ENCODE measurements around the gene KSR2.

Gene KSR2

GRCh38 chr12:117836476-117836875 lies 132.3 kb downstream of the KSR2 start:
- no peak overlapping the region for H3K4me3 Mint-ChIP-seq
- H3K27ac Mint-ChIP-seq, result no peak overlapping the region
- peaks cover 8% of the 10 kb centered on the region for H3K4me1 Mint-ChIP-seq
- H3K9me3 Mint-ChIP-seq, result no peaks in the 10 kb centered on the region
- H3K27me3 Mint-ChIP-seq, result peaks cover 13% of the 10 kb centered on the region
- no peaks in the 10 kb centered on the region for H3K36me3 Mint-ChIP-seq

- H3K36me3 Mint-ChIP-seq, result no peaks in the 10 kb centered on the region
- no peaks in the 10 kb centered on the region for H3K9me3 Mint-ChIP-seq
- peaks cover 13% of the 10 kb centered on the region for H3K27me3 Mint-ChIP-seq
- peaks cover 8% of the 10 kb centered on the region for H3K4me1 Mint-ChIP-seq
- H3K27ac Mint-ChIP-seq, result no peak overlapping the region
- H3K4me3 Mint-ChIP-seq, result no peak overlapping the region
Observed at GRCh38 chr12:117835156-117835555, 133.6 kb downstream of the KSR2 start.

GRCh38 chr12:117832459-117833457 lies 136.0 kb downstream of the KSR2 start:
- Mint-ChIP-seq H3K4me1 (peaks cover 8% of the 10 kb centered on the region), H3K9me3 (peaks cover 6% of the 10 kb centered on the region), H3K4me3 (no peak overlapping the region), H3K27ac (no peak overlapping the region), H3K36me3 (no peaks in the 10 kb centered on the region), H3K27me3 (peaks cover 9% of the 10 kb centered on the region)

GRCh38 chr12:117830471-117830870 lies 138.3 kb downstream of the KSR2 start:
- Mint-ChIP-seq H3K36me3 (no peaks in the 10 kb centered on the region), H3K27me3 (peaks cover 4% of the 10 kb centered on the region), H3K27ac (no peak overlapping the region), H3K9me3 (peaks cover 6% of the 10 kb centered on the region), H3K4me3 (no peak overlapping the region), H3K4me1 (no peaks in the 10 kb centered on the region)

- Mint-ChIP-seq H3K9me3 (peaks cover 6% of the 10 kb centered on the region), H3K27me3 (peaks cover 1% of the 10 kb centered on the region), H3K36me3 (no peaks in the 10 kb centered on the region), H3K4me1 (no peaks in the 10 kb centered on the region), H3K27ac (no peak overlapping the region), H3K4me3 (no peak overlapping the region)
Observed at GRCh38 chr12:117829108-117829507, 139.7 kb downstream of the KSR2 start.

GRCh38 chr12:117827660-117828059 lies 141.1 kb downstream of the KSR2 start:
- H3K36me3 Mint-ChIP-seq, result no peaks in the 10 kb centered on the region
- no peaks in the 10 kb centered on the region for H3K4me1 Mint-ChIP-seq
- peaks cover 6% of the 10 kb centered on the region for H3K9me3 Mint-ChIP-seq
- H3K27ac Mint-ChIP-seq, result no peak overlapping the region
- no peak overlapping the region for H3K4me3 Mint-ChIP-seq
- peaks cover 1% of the 10 kb centered on the region for H3K27me3 Mint-ChIP-seq

GRCh38 chr12:117825827-117826226 lies 143.0 kb downstream of the KSR2 start:
- H3K9me3 Mint-ChIP-seq, result peaks cover 6% of the 10 kb centered on the region
- peaks cover 7% of the 10 kb centered on the region for H3K27me3 Mint-ChIP-seq
- no peak overlapping the region for H3K27ac Mint-ChIP-seq
- H3K4me1 Mint-ChIP-seq, result no peaks in the 10 kb centered on the region
- H3K36me3 Mint-ChIP-seq, result no peaks in the 10 kb centered on the region
- no peak overlapping the region for H3K4me3 Mint-ChIP-seq

GRCh38 chr12:117821480-117822175 lies 147.2 kb downstream of the KSR2 start:
- Mint-ChIP-seq H3K27ac (no peak overlapping the region), H3K36me3 (no peaks in the 10 kb centered on the region), H3K9me3 (no peaks in the 10 kb centered on the region), H3K27me3 (peaks cover 11% of the 10 kb centered on the region), H3K4me3 (no peak overlapping the region), H3K4me1 (no peaks in the 10 kb centered on the region)

GRCh38 chr12:117820216-117820907 lies 148.4 kb downstream of the KSR2 start:
- Mint-ChIP-seq H3K27me3 (peaks cover 11% of the 10 kb centered on the region), H3K36me3 (no peaks in the 10 kb centered on the region), H3K9me3 (no peaks in the 10 kb centered on the region)

GRCh38 chr12:117819160-117819559 lies 149.6 kb downstream of the KSR2 start:
- no peak overlapping the region for H3K4me3 Mint-ChIP-seq
- no peak overlapping the region for H3K27ac Mint-ChIP-seq
- peaks cover 11% of the 10 kb centered on the region for H3K27me3 Mint-ChIP-seq

More at GRCh38 chr12:117820216-117820907, 148.4 kb downstream of the KSR2 start:
- Mint-ChIP-seq H3K4me1 (no peaks in the 10 kb centered on the region), H3K27ac (no peak overlapping the region), H3K4me3 (no peak overlapping the region)

GRCh38 chr12:117818400-117818799 lies 150.4 kb downstream of the KSR2 start:
- no peaks in the 10 kb centered on the region for H3K9me3 Mint-ChIP-seq
- H3K4me3 Mint-ChIP-seq, result no peak overlapping the region
- H3K36me3 Mint-ChIP-seq, result no peaks in the 10 kb centered on the region
- H3K27ac Mint-ChIP-seq, result no peak overlapping the region
- H3K27me3 Mint-ChIP-seq, result peaks cover 11% of the 10 kb centered on the region
- H3K4me1 Mint-ChIP-seq, result no peaks in the 10 kb centered on the region

More at GRCh38 chr12:117819160-117819559, 149.6 kb downstream of the KSR2 start:
- Mint-ChIP-seq H3K4me1 (no peaks in the 10 kb centered on the region), H3K36me3 (no peaks in the 10 kb centered on the region), H3K9me3 (no peaks in the 10 kb centered on the region)

- Mint-ChIP-seq H3K4me1 (no peaks in the 10 kb centered on the region), H3K4me3 (no peak overlapping the region), H3K27ac (no peak overlapping the region)
Observed at GRCh38 chr12:117809509-117809908, 159.3 kb downstream of the KSR2 start.

GRCh38 chr12:117807946-117808345 lies 160.8 kb downstream of the KSR2 start:
- no peaks in the 10 kb centered on the region for H3K36me3 Mint-ChIP-seq
- no peaks in the 10 kb centered on the region for H3K4me1 Mint-ChIP-seq
- no peak overlapping the region for H3K4me3 Mint-ChIP-seq
- H3K27ac Mint-ChIP-seq, result no peak overlapping the region
- peaks cover 10% of the 10 kb centered on the region for H3K27me3 Mint-ChIP-seq
- no peaks in the 10 kb centered on the region for H3K9me3 Mint-ChIP-seq

More at GRCh38 chr12:117809509-117809908, 159.3 kb downstream of the KSR2 start:
- Mint-ChIP-seq H3K27me3 (peaks cover 10% of the 10 kb centered on the region), H3K9me3 (no peaks in the 10 kb centered on the region), H3K36me3 (no peaks in the 10 kb centered on the region)

- Mint-ChIP-seq H3K4me1 (no peaks in the 10 kb centered on the region), H3K36me3 (no peaks in the 10 kb centered on the region), H3K9me3 (no peaks in the 10 kb centered on the region), H3K27me3 (peaks cover 10% of the 10 kb centered on the region), H3K27ac (no peak overlapping the region), H3K4me3 (no peak overlapping the region)
Observed at GRCh38 chr12:117807355-117807754, 161.4 kb downstream of the KSR2 start.

- Mint-ChIP-seq H3K4me1 (no peaks in the 10 kb centered on the region), H3K27me3 (peaks cover 11% of the 10 kb centered on the region), H3K9me3 (no peaks in the 10 kb centered on the region), H3K27ac (no peak overlapping the region), H3K4me3 (no peak overlapping the region), H3K36me3 (no peaks in the 10 kb centered on the region)
Observed at GRCh38 chr12:117805865-117806264, 162.9 kb downstream of the KSR2 start.
